CD4-positive, alpha-beta memory T cell (primary cell): Measurements from ENCODE around the gene FNDC11. TPM values are rescaled to one million over a fixed set of nuclear protein-coding genes. Genes with fewer than 3 reads are reported as not detected.

Experiments
- CTCF ChIA-PET: fragments of 350-600 bp; sonication (Branson Sonifier 250); formaldehyde crosslinking; loops from one replicate; lab custom pipeline; 2021; ENCODE audit warnings: inconsistent platforms; ENCODE audit not compliant: partially characterized antibody; lab: Charles Lee
- POLR2A ChIA-PET: fragments of 350-600 bp; sonication (Branson Sonifier 250); formaldehyde crosslinking; loops from one replicate; lab custom pipeline; 2021; ENCODE audit not compliant: partially characterized antibody; lab: Charles Lee
- DNase-seq, 5 donors: peaks; one replicate each; pipeline versions ENCODE4 v3.0.0 to v3.0.0-alpha.2; 2020 to 2022; ENCODE audit warnings: mixed read lengths in 1 of 5
- H3K27ac ChIP-seq: one replicate; pipeline ENCODE4 v1.7.0; 2013; ENCODE audit warnings: low read depth, low read length
- H3K27me3 ChIP-seq: 2 replicates; pipeline ENCODE4 v1.7.0; 2013; ENCODE audit warnings: mild to moderate bottlenecking, low read length, moderate library complexity; ENCODE audit not compliant: insufficient read depth
- H3K36me3 ChIP-seq: 2 replicates; pipeline ENCODE4 v1.7.0; 2013; ENCODE audit warnings: mild to moderate bottlenecking, low read length, moderate library complexity; ENCODE audit not compliant: insufficient read depth
- H3K4me1 ChIP-seq: 2 replicates; pipeline ENCODE4 v1.7.0; 2013; ENCODE audit warnings: mild to moderate bottlenecking, low read length, moderate library complexity; ENCODE audit not compliant: insufficient read depth
- H3K4me3 ChIP-seq, 2 donors: one replicate each; pipeline ENCODE4 v1.7.0; 2013; ENCODE audit warnings: low read length in 2 of 2, mild to moderate bottlenecking in 1 of 2
- H3K9me3 ChIP-seq, 2 donors: one replicate each; pipeline ENCODE4 v1.7.0; 2013; ENCODE audit warnings: low read length in 2 of 2, control low read depth in 1 of 2; ENCODE audit not compliant: control insufficient read depth in 1 of 2
- H3K27ac Mint-ChIP-seq, 7 donors: one replicate each; pipeline ENCODE4 v1.8.0; 2020 to 2021; ENCODE audit warnings: mixed read lengths in 7 of 7, mild to moderate bottlenecking in 6 of 7, inconsistent platforms in 3 of 7, moderate library complexity in 3 of 7
- H3K27me3 Mint-ChIP-seq, 2 donors: one replicate each; pipeline ENCODE4 v1.8.0; 2020 to 2021; ENCODE audit warnings: mixed read lengths in 2 of 2
- H3K36me3 Mint-ChIP-seq, 2 donors: one replicate each; pipeline ENCODE4 v1.8.0; 2020 to 2021; ENCODE audit warnings: mixed read lengths in 2 of 2, inconsistent platforms in 1 of 2, mild to moderate bottlenecking in 1 of 2
- H3K4me1 Mint-ChIP-seq, 4 donors: one replicate each; pipeline ENCODE4 v1.8.0; 2020 to 2021; ENCODE audit warnings: mixed read lengths in 4 of 4, mild to moderate bottlenecking in 1 of 4
- H3K4me3 Mint-ChIP-seq, 8 donors: one replicate each; pipeline ENCODE4 v1.8.0; 2020 to 2021; ENCODE audit warnings: mixed read lengths in 8 of 8, mild to moderate bottlenecking in 7 of 8, moderate library complexity in 6 of 8, inconsistent platforms in 3 of 8
- H3K9me3 Mint-ChIP-seq, 8 donors: one replicate each; pipeline ENCODE4 v1.8.0; 2020 to 2021; ENCODE audit warnings: mixed read lengths in 8 of 8, mild to moderate bottlenecking in 5 of 8, inconsistent platforms in 3 of 8, moderate library complexity in 1 of 8
- intact Hi-C: fragments of 100-400 bp; cut with micrococcal nuclease; formaldehyde crosslinking; loops from one replicate; pipeline ENCODE4 v1.15.1; 2023
- polyA plus RNA-seq, 2 donors: library from polyadenylated mRNA; unstranded; fragments of 300-500 nt; fragmentation: Illumina TruSeq; gene quantifications; one replicate each; pipeline ENCODE4 v1.2.3, GENCODE V29; 2021
- total RNA-seq, 2 experiments: library from RNA; stranded (reverse); gene quantifications; one replicate each; pipeline ENCODE4 v1.2.3, GENCODE V29; 2021

FNDC11 gene
- total and polyA plus RNA-seq, 4 experiments from 2014 or later, result 0.38 to 1.5 (median 0.82) TPM

- POLR2A ChIA-PET, result interaction anchor here (6.6 kb wide), 1 partner anchor 12 kb away, joined by 84 read pairs; the partner anchor contains the start of gene PPDPF
- Histone ChIP-seq H3K9me3 (no peaks in the 10 kb centered on the region), H3K27me3 (no peaks in the 10 kb centered on the region), H3K27ac (no peak overlapping the region), H3K4me3 (no peak overlapping the region), H3K4me1 (peaks cover 27% of the 10 kb centered on the region), H3K36me3 (no peaks in the 10 kb centered on the region)
- H3K36me3 Mint-ChIP-seq, result no peaks in the 10 kb centered on the region
- DNase-seq, result peak in 1 of 5 donors; percentile 51
- peak overlapping the region in 1 of 7 donors; percentile 64 for H3K27ac Mint-ChIP-seq
- CTCF ChIA-PET, result no interaction called here
- no peak overlapping the region for H3K4me3 Mint-ChIP-seq
- peaks cover 0 to 3% of the 10 kb centered on the region in 2 donors for H3K27me3 Mint-ChIP-seq
- peaks cover 0 to 24% (median 6%) of the 10 kb centered on the region in 4 donors for H3K4me1 Mint-ChIP-seq
- intact Hi-C loops, result no loop called here
- no peaks in the 10 kb centered on the region for H3K9me3 Mint-ChIP-seq
Measured at GRCh38 chr20:63534831-63535651, 18.9 kb upstream of the FNDC11 start.

GRCh38 chr20:63536241-63536977 is 17.6 kb upstream of the FNDC11 start:
- no peaks in the 10 kb centered on the region for H3K27me3 ChIP-seq
- no peaks in the 10 kb centered on the region for H3K9me3 ChIP-seq
- no peak overlapping the region for H3K4me3 ChIP-seq
- Mint-ChIP-seq H3K4me1 (peaks cover 0 to 24% (median 6%) of the 10 kb centered on the region in 4 donors), H3K36me3 (no peaks in the 10 kb centered on the region), H3K27ac (peak overlapping the region in 1 of 7 donors; percentile 80), H3K4me3 (peak overlapping the region in 2 of 8 donors; percentile 17 to 25), H3K27me3 (peaks cover 0 to 3% of the 10 kb centered on the region in 2 donors), H3K9me3 (no peaks in the 10 kb centered on the region)
- peak in 1 of 5 donors; percentile 35 for DNase-seq
- no peak overlapping the region for H3K27ac ChIP-seq
- peaks cover 27% of the 10 kb centered on the region for H3K4me1 ChIP-seq
- CTCF ChIA-PET, result interaction anchor here (0.5 to 3.9 kb wide), 8 partner anchors 15 to 437 kb away, joined by 3 to 33 read pairs (median 10); partner anchors contain the start of genes HELZ2 and TPD52L2
- POLR2A ChIA-PET, result interaction anchor here (1.0 to 6.6 kb wide), 17 partner anchors 7 to 530 kb away, joined by 3 to 84 read pairs (median 11); partner anchors contain the start of genes ARFRP1, GMEB2, PPDPF and RTEL1
- H3K36me3 ChIP-seq, result no peaks in the 10 kb centered on the region
- intact Hi-C loops, result no loop called here

GRCh38 chr20:63536997-63537524 is 16.9 kb upstream of the FNDC11 start, which contains the start of gene PTK6:
PTK6 (minus strand) TSS chr20:63537376; CDS start chr20:63537314, 62 bp downstream.
- peak within 1 kb of the TSS in 1 of 2 donors; percentile 56 for H3K4me3 ChIP-seq
- Mint-ChIP-seq H3K27ac (peak within 1 kb of the TSS; percentile 65 to 89 (median 81)), H3K36me3 (no peaks in the 10 kb centered on the region), H3K4me3 (peak within 1 kb of the TSS; percentile 65 to 85 (median 80)), H3K27me3 (peaks cover 0 to 1% of the 10 kb centered on the region in 2 donors), H3K4me1 (peaks cover 0 to 20% (median 3%) of the 10 kb centered on the region in 4 donors), H3K9me3 (no peaks in the 10 kb centered on the region)
- intact Hi-C loops, result loop anchor here (1.0 kb wide), 2 partner anchors 16 to 105 kb away; no protein-coding TSS in a partner anchor
- H3K4me1 ChIP-seq, result peaks cover 27% of the 10 kb centered on the region
- DNase-seq, result peak in 1 of 5 donors; percentile 52
- H3K9me3 ChIP-seq, result no peaks in the 10 kb centered on the region
- no peaks in the 10 kb centered on the region for H3K27me3 ChIP-seq
- ChIA-PET CTCF (interaction anchor here (0.6 to 3.9 kb wide), 37 partner anchors 10 to 445 kb away, joined by 3 to 33 read pairs (median 4); partner anchors contain the start of genes ARFRP1, HELZ2, LIME1 and RTEL1), POLR2A (interaction anchor here (0.7 to 6.6 kb wide), 31 partner anchors 8 to 529 kb away, joined by 3 to 84 read pairs (median 7); partner anchors contain the start of genes ARFRP1, FNDC11, GMEB2 and LIME1)
- H3K27ac ChIP-seq, result peak within 1 kb of the TSS; percentile 68
- no peaks in the 10 kb centered on the region for H3K36me3 ChIP-seq

GRCh38 chr20:63537525-63538203 is 16.3 kb upstream of the FNDC11 start:
- Mint-ChIP-seq H3K4me1 (peaks cover 0 to 17% (median 2%) of the 10 kb centered on the region in 4 donors), H3K27me3 (no peaks in the 10 kb centered on the region), H3K36me3 (no peaks in the 10 kb centered on the region), H3K9me3 (no peaks in the 10 kb centered on the region), H3K4me3 (peak overlapping the region; percentile 65 to 85 (median 80)), H3K27ac (peak overlapping the region; percentile 35 to 89 (median 81))
- no peaks in the 10 kb centered on the region for H3K36me3 ChIP-seq
- H3K4me1 ChIP-seq, result peaks cover 28% of the 10 kb centered on the region
- H3K9me3 ChIP-seq, result no peaks in the 10 kb centered on the region
- H3K27ac ChIP-seq, result peak overlapping the region; percentile 68
- peak; percentile 92 to 95 (median 93) for DNase-seq
- POLR2A ChIA-PET, result interaction anchor here (0.7 to 6.6 kb wide), 32 partner anchors 9 to 528 kb away, joined by 3 to 84 read pairs (median 6); partner anchors contain the start of genes ARFRP1, FNDC11, GMEB2 and LIME1
- no peaks in the 10 kb centered on the region for H3K27me3 ChIP-seq
- H3K4me3 ChIP-seq, result peak overlapping the region in 1 of 2 donors; percentile 56
- intact Hi-C loops, result loop anchor here (1.0 to 2.0 kb wide), 10 partner anchors 16 to 437 kb away; partner anchors contain the start of genes ARFRP1, PPDPF and RTEL1
- CTCF ChIA-PET, result interaction anchor here (0.6 to 3.9 kb wide), 36 partner anchors 9 to 444 kb away, joined by 3 to 33 read pairs (median 4); partner anchors contain the start of genes ARFRP1, HELZ2, LIME1 and RTEL1

- Histone ChIP-seq H3K27ac (peak overlapping the region; percentile 68), H3K9me3 (no peaks in the 10 kb centered on the region), H3K4me1 (peaks cover 31% of the 10 kb centered on the region), H3K36me3 (no peaks in the 10 kb centered on the region), H3K27me3 (no peaks in the 10 kb centered on the region), H3K4me3 (peak overlapping the region in 1 of 2 donors; percentile 56)
- intact Hi-C loops, result loop anchor here (1.0 to 2.0 kb wide), 8 partner anchors 18 to 436 kb away; partner anchors contain the start of genes ARFRP1, PPDPF and RTEL1
- peak in 3 of 5 donors; percentile 36 to 80 (median 60) for DNase-seq
- H3K27ac Mint-ChIP-seq, result peak overlapping the region in 6 of 7 donors; percentile 35 to 89 (median 82)
- ChIA-PET POLR2A (interaction anchor here (0.8 to 6.6 kb wide), 29 partner anchors 12 to 524 kb away, joined by 3 to 84 read pairs (median 7); partner anchors contain the start of genes ARFRP1, FNDC11, GMEB2 and LIME1), CTCF (interaction anchor here (0.8 to 3.9 kb wide), 28 partner anchors 13 to 444 kb away, joined by 3 to 33 read pairs (median 6); partner anchors contain the start of genes ARFRP1, HELZ2, LIME1 and RTEL1)
- peaks cover 0 to 17% (median 2%) of the 10 kb centered on the region in 4 donors for H3K4me1 Mint-ChIP-seq
- H3K9me3 Mint-ChIP-seq, result no peaks in the 10 kb centered on the region
- H3K36me3 Mint-ChIP-seq, result no peaks in the 10 kb centered on the region
- H3K27me3 Mint-ChIP-seq, result no peaks in the 10 kb centered on the region
- H3K4me3 Mint-ChIP-seq, result peak overlapping the region; percentile 65 to 85 (median 80)
Measured at GRCh38 chr20:63538204-63539091, 15.5 kb upstream of the FNDC11 start.
